Lung microvascular endothelial cell (primary cell): ENCODE results near the gene IRF2BPL. TPM values are rescaled to one million over a fixed set of nuclear protein-coding genes. Genes with fewer than 3 reads are reported as not detected.
A peak's percentile ranks its signal among the peaks of the same experiment; 100 is the strongest.

Source experiments
- DNase-seq, 2 donors: peaks; one replicate each; pipeline versions ENCODE4 v3.0.0 to v3.0.0-alpha.2; 2010; ENCODE audit warnings: low read depth in 2 of 2
- total RNA-seq: library from RNA; depleted of rRNA; stranded (reverse); fragments of >200 nt; gene quantifications from 2 replicates; pipeline ENCODE4 v1.2.1, GENCODE V29; 2014

The IRF2BPL gene
- total RNA-seq, 1 donor from 2014 or later, result 10.1 TPM

DNA sequence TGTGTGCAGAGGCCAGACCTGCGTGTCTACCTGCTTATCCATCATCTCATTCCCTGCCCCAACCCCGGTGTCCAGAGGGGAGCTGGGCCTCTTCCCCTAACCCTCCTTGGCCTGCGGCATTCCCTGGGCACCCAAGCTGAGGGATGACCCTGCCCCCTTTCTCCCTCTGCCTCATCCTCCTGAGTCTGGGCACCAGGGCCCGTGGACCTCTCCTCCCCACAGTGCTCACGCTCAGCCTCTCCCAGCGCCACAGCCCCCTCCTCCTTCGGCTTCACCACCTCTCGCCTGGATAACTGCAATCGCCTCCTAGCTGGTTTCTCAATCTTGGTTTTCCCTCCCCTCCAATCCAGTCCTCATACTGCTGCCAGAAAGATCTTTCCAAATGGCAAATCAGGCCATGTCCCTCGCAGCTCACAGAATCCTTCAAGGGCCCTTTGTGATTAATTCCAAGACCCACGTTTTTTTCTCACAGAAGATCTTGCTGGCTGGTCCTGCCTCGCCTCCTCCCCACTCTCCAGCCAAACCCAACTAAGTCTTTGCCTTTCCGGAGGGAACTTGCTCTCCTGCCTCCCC lies 16.2 kb downstream of the IRF2BPL start:
- DNase-seq, result no peak

DNA sequence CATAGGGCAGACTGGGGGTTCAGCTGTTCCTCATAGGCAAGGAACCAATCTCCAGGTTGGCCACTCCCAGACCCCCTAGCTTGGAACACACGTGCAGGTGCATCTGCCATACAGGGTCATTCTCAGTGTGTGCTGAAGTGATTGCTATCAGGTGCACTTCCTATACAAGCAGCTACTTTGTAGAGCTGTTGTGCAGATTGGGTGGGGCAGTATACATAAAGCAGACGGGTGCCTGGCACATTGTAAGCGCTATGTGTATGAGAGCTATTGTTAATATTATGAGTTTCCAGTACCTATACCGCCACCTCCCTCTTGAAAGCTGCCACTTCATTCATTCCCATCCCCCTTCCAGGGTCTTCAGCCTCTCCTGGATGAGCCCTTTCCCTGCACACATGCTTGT lies 17.3 kb downstream of the IRF2BPL start:
- DNase-seq, result no peak

DNA sequence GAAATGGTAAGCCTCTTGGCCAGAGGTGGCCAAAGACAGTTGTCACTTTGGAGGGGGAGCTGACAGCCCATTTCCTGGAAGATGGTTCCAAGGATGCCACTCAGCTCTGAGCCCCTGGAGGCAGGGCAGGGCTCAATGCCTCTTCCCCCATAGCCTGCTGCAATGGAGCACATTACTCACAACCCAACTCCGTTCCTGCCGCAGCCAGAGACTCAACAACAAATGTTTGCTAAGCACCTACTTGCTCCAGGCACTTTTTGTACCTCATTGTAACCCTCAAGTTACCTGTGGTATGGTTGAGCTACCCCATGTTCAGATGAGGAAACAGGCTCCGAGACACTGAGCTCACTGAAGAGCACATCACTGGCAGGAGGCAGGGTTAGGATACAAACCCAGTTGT lies 19.5 kb downstream of the IRF2BPL start:
- no peak for DNase-seq

DNA sequence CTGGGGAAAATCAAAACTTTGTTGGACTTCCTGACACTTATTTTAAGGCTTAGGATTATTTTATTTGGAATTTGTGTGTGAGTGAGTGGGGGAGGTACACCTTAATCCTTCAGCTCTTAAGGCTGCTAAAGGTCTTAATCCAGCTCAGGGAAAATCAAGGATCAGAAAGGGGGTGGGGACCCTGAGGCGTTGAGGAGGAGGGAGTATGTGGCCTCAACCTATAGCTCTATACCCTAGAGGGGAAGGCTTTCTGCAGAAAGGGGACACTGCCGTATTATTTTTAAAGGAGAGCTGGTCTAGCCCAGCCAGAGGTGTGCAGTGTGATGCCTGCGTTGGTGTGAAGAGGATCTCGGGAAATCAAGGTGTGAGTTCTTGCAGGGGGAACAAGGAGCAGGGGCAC lies 20.0 kb downstream of the IRF2BPL start:
- no peak for DNase-seq

DNA sequence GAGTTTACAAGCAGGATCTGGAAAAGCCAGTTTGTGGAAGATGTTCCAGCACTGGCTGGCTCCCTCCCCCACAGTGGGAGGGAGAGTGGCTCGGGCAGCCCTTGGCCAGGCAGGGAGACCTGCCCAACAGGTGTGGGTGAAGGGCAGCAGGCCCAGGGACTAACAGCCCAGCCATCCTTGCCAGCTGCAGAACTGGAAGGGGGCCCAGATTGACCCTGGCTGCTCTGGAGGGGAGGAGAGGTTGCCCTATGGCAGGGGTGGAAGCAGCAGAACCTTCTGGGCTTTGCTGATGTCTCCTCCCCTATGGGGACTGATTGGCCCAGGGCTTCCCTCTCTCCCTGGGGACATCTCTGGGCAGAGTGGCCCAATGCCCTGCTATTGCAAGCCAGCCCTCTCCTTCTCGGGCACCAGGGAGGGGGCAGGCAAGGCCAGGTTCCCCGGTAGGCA lies 20.5 kb downstream of the IRF2BPL start:
- no peak for DNase-seq

DNA sequence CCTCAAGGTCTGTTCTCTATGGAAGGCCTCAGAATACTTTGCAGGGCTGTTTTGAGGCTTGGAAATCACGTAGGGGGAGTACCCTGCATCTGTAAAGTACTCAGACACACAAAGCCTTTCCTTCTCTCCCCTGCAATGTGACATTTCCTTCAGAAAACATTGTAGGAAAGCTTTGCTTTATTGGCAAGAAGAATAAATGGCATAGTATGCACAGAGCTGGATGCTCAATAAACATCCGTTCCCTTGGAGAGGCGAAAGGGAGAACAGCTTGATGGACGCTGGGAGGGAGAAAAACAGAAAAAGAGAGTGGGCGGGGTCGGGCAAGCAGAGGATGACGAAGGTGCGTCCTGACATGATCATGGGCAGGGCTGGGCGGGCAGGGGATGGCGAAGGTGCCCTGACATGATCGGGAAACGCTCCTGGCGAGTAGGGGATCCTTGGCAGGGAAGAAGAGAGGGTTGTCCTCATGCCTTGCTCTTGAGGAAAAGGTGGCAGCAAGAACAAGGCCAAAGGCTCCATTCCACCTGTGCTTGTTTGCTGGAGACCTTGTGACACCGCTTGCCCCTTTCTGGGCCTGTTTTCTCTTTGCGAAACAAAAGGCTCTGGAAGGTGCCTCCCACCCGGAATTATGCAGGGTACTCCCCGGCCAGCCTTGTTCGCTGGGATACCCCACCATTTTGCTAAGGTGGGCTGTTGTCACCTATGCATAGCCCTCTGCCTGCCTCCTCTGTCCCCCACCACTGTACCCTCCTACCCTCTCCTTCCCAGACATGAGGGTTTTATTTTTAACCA lies 21.1 kb downstream of the IRF2BPL start:
- no peak for DNase-seq

DNA sequence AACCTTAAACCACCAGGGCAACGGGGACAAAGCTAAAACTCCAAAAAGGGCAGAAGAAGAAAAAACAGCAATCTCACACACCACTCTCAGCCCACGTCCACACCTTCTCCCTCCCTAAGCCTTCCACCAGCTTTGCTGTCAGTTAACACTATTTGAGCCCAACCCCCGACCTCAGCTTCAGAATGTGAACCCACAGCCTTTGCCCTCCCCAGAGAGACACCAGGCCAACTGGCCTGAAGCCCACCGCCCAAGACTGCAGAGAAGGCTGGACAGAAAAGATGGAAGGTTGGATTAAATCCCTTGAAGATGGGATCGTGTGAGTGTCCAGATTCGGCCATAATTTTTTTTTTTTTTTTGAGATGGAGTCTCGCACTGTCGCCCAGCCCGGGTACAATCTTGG lies 22.4 kb downstream of the IRF2BPL start:
- no peak for DNase-seq

DNA sequence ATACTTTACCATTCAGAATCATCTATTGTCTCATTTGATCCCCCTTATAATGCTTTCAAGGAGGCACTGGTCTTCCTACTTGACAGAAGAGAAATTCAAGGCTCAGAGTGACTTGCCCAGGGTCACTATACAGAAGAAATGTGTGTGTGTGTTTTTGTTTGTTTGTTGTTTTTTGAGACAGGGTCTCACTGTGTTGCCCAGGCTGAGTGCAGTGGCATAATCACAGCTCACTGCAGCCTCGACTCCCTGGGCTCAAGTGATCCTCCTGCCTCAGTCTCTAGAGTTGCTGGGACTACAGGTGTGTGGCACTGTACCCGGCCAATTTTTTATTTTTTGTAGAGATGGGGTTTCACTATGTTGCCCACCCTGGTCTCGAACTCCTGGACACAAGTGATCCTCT lies 22.9 kb downstream of the IRF2BPL start:
- DNase-seq, result no peak

DNA sequence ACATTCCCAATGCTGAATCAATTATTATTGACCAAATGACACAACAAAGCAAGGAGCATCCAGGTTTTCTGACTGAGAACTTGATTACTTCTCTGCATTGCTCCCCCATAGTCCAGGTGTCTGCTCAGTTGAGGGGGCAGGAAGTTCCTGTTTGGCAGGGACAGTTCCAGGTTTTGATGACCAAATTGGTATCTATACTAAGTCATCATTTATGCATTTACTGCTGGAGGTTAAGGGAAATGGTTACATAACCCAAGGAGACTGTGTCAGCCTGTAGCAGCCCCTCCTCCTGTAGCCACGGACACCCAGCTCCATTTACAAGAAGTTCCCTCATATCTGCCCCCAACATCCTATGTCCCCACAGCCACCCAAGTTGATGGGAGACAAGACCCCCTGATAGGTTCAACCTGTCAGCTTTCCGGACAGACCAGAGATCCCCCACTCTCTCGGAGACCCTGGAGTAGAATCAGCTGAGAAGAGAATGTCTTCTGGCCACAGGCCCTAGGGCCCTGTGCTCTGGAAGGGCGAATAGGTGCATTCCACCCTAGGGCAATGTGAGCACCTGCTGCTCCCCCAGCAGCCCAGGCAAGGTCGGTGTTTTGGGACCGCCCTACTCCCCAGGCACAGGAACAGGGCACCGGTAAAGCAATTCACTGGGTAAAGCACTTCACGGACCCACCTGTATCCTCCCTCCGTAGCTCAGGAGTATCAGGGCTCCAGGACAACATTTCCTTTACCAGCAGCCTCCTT lies 23.6 kb downstream of the IRF2BPL start:
- DNase-seq, result no peak

DNA sequence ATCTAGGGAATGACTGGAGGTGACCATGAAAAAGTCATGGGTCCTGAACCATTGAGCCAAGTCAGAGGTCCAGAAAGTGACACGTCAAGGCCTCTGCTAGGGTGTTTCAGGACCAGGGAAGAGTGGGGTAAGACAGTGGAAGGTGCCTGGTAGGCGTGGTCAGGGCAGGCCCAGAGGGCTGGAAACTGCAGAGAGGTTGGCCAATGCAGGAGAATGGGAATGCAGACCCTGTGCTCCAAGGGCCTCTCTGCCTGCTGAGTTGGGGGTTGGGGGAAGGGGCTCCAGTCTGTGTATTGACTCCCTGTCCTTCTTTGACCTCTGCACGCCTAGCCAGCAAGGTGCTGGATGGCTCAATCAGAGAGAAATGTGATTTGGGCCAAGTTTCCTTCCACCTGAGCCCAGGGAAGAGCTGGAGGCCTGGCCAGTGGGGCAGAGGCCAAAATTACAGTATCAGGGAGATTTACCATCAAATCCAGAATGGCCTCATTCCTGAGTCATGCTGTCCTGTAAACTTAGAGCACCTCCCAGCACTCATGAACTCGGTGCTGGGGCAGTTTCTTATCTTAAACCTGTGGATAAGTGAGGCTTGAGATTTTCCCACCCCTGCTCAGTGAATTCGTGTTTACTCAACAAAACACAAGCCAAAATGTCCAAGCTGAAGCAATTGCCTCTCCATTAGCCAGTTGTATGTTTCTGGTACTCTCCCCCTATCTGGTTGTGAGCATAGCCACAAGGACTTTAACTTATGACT lies 24.4 kb downstream of the IRF2BPL start:
- DNase-seq, result no peak

DNA sequence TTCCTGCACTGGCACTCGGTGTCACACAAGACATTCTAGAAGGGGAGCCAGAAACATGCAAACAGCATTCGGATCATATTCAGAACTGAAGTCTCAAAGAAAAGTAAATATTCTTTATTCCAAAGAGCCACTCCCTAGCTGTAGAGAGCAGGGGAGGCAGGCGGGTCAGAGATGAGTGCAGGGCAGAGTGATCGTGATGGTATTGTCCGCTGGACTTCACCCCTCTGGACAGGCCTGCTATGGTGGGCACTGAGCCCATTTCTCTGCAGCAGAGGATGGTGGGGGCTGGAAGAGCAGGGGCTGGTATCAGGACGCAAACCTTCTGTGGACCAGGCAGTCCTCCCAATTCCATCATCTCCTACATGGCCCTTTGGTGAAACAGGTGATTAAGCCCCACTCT lies 25.6 kb downstream of the IRF2BPL start:
- DNase-seq, result no peak

DNA sequence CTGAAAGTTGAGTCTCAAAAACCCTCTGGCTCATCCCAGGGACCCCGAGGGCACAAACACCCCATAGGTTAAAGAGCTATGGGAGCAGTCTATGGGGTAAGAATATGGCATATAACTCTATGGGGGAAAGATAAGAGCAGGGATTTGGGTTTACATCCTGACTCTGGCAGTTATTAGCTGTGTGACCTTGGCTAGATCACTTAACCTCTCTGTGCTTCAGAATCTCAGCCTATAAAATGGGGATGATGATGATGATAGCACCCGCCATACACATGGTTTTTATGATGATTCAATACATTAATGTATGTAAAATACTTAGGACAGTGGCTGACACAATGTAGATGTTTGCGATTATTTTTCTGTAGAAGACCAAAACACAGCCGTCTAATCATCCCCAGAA lies 26.2 kb downstream of the IRF2BPL start:
- DNase-seq, result no peak

DNA sequence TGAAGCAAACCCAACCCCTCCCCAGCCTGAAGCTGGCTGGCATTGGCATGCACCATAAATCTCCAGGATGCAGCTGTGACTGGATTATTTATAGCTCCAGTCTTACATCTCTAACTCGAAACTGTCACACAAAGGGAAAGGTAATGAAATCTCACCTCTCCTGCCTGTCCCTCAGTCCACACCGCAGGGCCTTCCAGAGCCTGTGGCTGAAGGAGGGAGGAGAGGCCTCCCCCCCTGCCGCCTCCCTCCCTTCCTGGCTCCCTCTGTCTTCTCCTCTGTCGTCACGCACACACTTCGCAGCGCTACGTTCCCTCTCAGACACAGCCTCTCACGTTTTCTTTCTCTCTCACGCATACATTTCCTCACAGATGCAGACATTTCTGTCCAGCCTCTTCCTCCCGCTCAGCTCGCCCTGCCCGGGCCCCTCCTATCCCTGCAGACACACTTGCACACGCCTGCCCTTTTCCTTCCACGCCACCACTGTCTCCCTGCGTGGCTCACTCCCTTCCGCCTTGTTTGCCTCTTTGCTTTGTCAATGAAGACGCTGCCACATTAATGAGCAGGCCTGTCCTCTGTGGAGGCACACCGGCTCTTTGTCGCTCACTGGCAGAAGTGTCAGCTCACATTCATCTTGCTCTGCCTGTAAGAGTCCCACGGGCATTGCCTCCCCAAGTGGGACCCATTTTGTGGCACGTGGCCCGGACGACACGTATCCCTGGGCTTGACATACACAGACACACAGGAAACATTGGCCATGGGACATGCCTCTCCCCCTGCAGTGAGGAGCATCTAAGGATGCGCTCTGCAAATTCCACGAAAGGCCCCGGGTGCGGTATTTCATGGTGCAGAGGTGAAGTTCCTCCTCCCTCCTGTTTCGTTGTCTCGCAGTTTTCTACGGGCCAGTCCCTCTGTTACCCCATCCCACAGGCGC lies 27.9 kb downstream of the IRF2BPL start:
- DNase-seq, result peak; percentile 27 to 62

DNA sequence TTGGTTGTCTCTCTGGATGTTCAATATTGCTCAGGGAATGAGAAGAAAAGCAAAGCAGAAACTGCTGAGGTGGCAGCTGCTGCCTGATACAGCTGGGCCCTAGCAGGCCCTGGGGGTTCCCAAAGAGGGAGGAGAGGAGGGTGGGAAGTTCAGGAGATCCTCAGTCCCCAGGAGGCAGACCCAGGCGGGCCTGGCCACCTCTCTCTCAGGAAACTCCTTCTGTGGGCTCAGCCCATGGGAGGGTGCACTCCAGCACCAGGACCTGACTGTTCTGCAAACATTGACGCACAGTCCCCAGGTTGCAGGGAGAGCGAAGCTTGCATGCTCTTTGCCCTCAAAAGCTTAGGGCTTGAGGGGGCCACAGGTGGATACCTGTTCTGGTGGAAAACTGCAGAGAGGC lies 29.6 kb downstream of the IRF2BPL start:
- no peak for DNase-seq

DNA sequence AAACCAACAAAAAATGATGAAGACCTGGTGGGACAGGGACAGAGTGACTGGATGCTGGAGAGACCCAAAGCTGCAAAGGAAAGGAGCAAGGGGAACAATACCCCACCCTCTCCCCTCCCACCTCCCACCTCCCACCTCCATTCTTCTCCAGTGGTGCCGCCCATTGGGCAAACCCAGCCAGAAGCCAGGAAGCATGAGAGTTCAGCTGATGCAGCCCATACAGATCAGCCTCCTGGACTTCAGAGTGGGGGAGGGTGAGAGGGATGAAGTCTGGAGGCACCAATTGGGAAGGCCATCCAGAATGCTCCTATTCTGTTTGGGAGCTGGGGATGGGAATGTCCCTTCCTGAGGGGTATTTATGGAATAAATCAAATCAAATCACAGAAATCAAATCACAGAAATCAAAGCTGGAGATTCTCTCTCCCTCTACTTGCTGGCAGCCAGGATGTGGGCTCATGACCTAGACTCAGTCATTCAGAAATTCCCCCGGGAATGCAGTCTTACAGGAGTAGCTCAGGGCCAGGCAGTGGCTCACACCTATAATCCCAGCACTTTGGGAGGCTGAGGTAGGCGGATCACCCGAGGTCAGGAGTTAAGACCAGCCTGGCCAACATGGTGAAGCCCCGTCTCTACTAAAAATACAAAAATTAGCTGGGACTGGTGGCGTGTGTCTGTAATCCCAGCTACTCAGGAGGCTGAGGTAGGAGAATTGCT lies 31.1 kb downstream of the IRF2BPL start:
- no peak for DNase-seq

DNA sequence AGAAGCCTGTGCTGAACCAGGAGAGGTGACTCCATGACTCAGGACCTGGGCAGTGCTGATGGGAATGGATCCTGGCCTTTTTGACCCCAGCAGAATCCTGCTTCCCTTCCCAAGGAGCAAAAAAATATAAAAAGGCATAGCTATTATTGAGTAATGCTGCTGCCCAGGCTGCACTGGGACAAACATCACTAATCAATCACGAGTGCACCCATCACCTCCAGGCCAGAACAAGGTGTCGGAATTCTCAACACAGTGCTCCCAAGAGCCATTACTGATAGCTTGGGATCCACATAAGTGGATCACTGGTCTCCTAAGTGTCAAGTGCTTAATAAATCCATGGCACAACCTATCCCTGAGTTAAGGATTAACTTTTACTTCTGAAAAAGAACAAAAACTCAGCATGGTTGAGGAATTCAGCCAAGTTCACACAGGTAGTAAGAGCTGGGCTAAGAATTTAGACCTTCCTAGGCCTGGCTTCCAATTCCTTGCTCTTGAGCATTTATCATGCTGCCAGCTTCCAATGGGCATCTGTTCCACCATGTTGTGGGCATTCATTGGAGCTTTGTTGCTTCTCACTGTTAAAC lies 31.9 kb downstream of the IRF2BPL start:
- DNase-seq, result no peak

DNA sequence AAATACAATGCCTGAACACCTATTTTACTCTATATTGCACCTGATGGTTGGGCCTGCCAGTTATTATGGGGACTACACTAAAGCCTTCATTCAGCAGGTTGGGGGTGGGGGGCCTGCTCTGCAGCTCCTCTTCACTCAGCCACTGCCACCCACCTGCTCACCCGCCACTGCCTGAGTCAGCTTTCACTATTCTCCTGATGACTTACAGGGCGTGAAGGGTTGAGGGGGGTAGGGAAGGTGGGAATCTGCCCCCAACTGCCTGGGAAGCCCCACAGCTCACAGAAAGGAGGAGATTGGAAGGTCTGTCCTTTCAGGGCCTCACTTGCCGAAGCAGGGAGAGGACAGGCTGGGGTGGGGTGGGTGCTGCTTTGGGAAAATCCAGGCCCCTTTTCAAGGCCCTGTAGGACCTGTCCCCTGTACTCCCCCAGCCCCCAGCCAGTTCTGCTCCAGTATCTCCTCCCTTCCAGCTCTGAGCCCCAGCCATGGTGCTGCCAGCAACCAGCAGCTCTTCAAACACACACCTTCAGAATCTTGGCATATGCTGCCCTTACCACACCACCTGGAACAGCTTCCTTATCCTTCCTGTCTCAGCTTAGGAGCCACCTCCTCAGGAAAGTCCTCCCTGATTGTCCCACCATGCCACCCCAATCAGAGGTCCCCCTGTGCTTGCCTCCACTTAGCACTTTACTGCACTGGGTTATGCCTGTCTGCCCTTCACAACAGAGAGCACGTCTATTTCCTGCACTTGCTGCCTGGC lies 33.1 kb downstream of the IRF2BPL start:
- DNase-seq, result no peak

DNA sequence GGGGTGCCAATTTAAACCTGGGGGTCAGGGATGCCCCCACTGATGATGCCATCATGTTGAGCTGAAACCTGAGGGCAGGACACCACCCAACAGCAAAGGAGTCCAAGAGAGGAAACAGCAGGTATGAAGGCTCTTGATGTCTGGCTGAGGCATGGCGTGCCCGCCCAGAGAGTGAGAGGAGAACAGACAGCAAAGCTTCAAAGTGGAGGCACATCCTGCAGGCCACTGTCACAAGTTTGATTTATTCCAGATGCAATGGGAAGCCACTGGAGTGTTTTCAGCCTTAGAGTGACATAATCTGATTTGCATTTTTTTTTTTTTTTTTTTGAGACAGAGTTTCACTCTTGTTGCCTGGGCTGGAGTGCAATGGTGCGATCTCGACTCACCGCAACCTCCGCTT lies 34.8 kb downstream of the IRF2BPL start:
- no peak for DNase-seq

DNA sequence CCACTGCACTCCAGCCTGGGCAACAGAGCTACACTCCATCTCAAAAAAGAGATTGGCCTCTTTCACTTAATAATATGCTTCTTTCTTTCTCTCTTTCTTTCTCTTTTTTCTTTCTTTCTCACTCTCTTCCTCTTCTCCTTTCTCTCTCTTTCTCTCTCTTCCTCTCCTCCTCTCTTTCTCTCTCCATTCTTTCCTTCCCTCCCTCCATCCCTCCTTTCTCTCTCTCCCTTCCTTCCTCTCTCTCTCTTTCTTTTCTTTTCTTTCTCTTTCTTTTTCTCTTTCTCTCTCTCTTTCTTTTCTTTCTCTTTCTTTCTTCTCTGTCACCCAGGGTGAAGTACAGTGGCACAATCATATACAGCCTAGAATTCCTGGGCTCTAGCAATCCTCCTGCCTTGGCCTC lies 38.4 kb downstream of the IRF2BPL start:
- no peak for DNase-seq
